B cell (primary cell): ENCODE measurements around the gene ZNG1B. TPM values are rescaled to one million over a fixed set of nuclear protein-coding genes. Genes with fewer than 3 reads are reported as not detected.
"Not testable (repeated sequence)": the region's sequence is repeated elsewhere in the genome, so short reads cannot be mapped to it uniquely, and the experiment has no call there.

Experiments
- ATAC-seq: fragments of 200-7000 bp; cut with Tn5 transposase; one replicate; pipeline ENCODE4 v1.10.0; 2021; ENCODE audit warnings: low read depth, mild to moderate bottlenecking, moderate number of reproducible peaks, moderate library complexity
- CTCF ChIA-PET: fragments of 350-600 bp; sonication (Branson Sonifier 250); formaldehyde crosslinking; loops from one replicate; lab custom pipeline; 2021; ENCODE audit warnings: antibody characterized with exemption, inconsistent platforms; lab: Charles Lee
- POLR2A ChIA-PET: fragments of 350-600 bp; sonication (Branson Sonifier 250); formaldehyde crosslinking; loops from one replicate; lab custom pipeline; 2021; ENCODE audit warnings: antibody characterized with exemption; lab: Charles Lee
- DNase-seq: peaks from one replicate; pipeline ENCODE4 v3.0.0; 2013
- H2AFZ ChIP-seq: 2 replicates; pipeline ENCODE4 v1.6.1; 2012; ENCODE audit warnings: mild to moderate bottlenecking, low read depth, low read length; ENCODE audit not compliant: insufficient read depth, poor library complexity, severe bottlenecking
- H3K27ac ChIP-seq, 2 donors: 1 replicate in 1 of 2; 2 replicates in 1 of 2; pipeline ENCODE4 v1.5.1; 2012 to 2013; ENCODE audit warnings: low read length in 2 of 2, mild to moderate bottlenecking in 2 of 2, moderate library complexity in 1 of 2
- H3K27me3 ChIP-seq, 4 experiments: fragments of 200-600 bp in 1 of 4; sonication (generic) in 1 of 4; replicated peaks in 1 of 4; 1 replicate in 2 of 4; 2 replicates in 2 of 4; pipeline versions ENCODE4 v1.6.1 to v1.7.0; 2013 to 2016; ENCODE audit warnings: low read length in 3 of 4, mild to moderate bottlenecking in 2 of 4, mixed read lengths in 1 of 4, moderate library complexity in 1 of 4; ENCODE audit not compliant: insufficient read depth in 4 of 4, control insufficient read depth in 3 of 4; ENCODE audit errors: control extremely low read depth in 1 of 4
- H3K36me3 ChIP-seq, 2 experiments: replicated peaks in 1 of 2; 1 replicate in 1 of 2; 2 replicates in 1 of 2; pipeline versions ENCODE4 v1.6.1 to v1.7.1; 2013; ENCODE audit warnings: low read length in 1 of 2; ENCODE audit not compliant: insufficient read depth in 2 of 2, control insufficient read depth in 1 of 2; ENCODE audit errors: control extremely low read depth in 1 of 2, extremely low read depth in 1 of 2
- H3K4me1 ChIP-seq, 2 donors: fragments of 200-600 bp in 1 of 2; sonication (generic) in 1 of 2; 1 replicate in 1 of 2; 2 replicates in 1 of 2; pipeline versions ENCODE4 v1.5.1 to v1.6.1; 2013 to 2017; ENCODE audit warnings: low read length in 2 of 2; ENCODE audit not compliant: control insufficient read depth in 2 of 2, insufficient read depth in 2 of 2
- H3K4me2 ChIP-seq: replicated peaks from 2 replicates; pipeline ENCODE3; 2012; ENCODE audit warnings: mild to moderate bottlenecking, low read depth, low read length; ENCODE audit not compliant: poor library complexity, severe bottlenecking
- H3K4me3 ChIP-seq, 5 experiments: fragments of 200-600 bp in 1 of 5; sonication (generic) in 1 of 5; 1 replicate in 3 of 5; 2 replicates in 2 of 5; pipeline versions ENCODE4 v1.5.1 to v1.7.0; 2011 to 2016; ENCODE audit warnings: low read length in 4 of 5, mild to moderate bottlenecking in 4 of 5, low read depth in 2 of 5, control low read depth in 1 of 5, moderate library complexity in 1 of 5; ENCODE audit not compliant: insufficient read depth in 1 of 5; ENCODE audit errors: control extremely low read depth in 1 of 5, extremely low read depth in 1 of 5
- H3K79me2 ChIP-seq: fragments of 200-600 bp; sonication (generic); one replicate; pipeline ENCODE4 v1.6.0; 2016; ENCODE audit warnings: low read length; ENCODE audit not compliant: control insufficient read depth, insufficient read depth
- H3K9ac ChIP-seq: fragments of 200-600 bp; sonication (generic); 2 replicates; pipeline ENCODE4 v1.6.1; 2017; ENCODE audit warnings: mild to moderate bottlenecking, low read length, moderate library complexity
- H3K9me3 ChIP-seq, 3 donors: one replicate each; pipeline versions ENCODE4 v1.6.1 to v1.7.1; 2013; ENCODE audit warnings: low read length in 2 of 3; ENCODE audit not compliant: control insufficient read depth in 2 of 3, insufficient read depth in 1 of 3; ENCODE audit errors: control extremely low read depth in 1 of 3
- H4K20me1 ChIP-seq: 2 replicates; pipeline ENCODE4 v1.6.0; 2012; ENCODE audit warnings: mild to moderate bottlenecking, low read length; ENCODE audit not compliant: insufficient read depth, control insufficient read depth, poor library complexity, severe bottlenecking
- H3K27ac Mint-ChIP-seq: one replicate; pipeline ENCODE4 v1.8.0; 2021; ENCODE audit warnings: mixed read lengths
- H3K27me3 Mint-ChIP-seq: one replicate; pipeline ENCODE4 v1.8.0; 2021; ENCODE audit warnings: mixed read lengths
- H3K4me1 Mint-ChIP-seq: one replicate; pipeline ENCODE4 v1.8.0; 2021; ENCODE audit warnings: mixed read lengths
- H3K4me3 Mint-ChIP-seq: one replicate; pipeline ENCODE4 v1.8.0; 2021; ENCODE audit warnings: mixed read lengths
- H3K9me3 Mint-ChIP-seq: one replicate; pipeline ENCODE4 v1.8.0; 2022; ENCODE audit warnings: mixed read lengths; ENCODE audit not compliant: insufficient read depth
- WGBS: methylation state at CpG from one replicate; pipeline ENCODE4 v1.1.5; 2013; ENCODE audit warnings: missing lambda C conversion rate; ENCODE audit not compliant: insufficient coverage; 5-methylcytosine and 5-hydroxymethylcytosine counted together
- intact Hi-C: fragments of 100-400 bp; cut with micrococcal nuclease; formaldehyde crosslinking; loops from one replicate; pipeline ENCODE4 v1.10.0; 2022
- polyA plus RNA-seq: library from polyadenylated mRNA; depleted of rRNA; stranded (reverse); fragments of >200 nt; gene quantifications from 2 replicates; pipeline ENCODE4 v1.2.3, GENCODE V29; 2012
- total RNA-seq, 2 donors: library from RNA; stranded (reverse); fragments of 120-200 nt in 1 of 2; gene quantifications; 1 replicate in 1 of 2; 2 replicates in 1 of 2; pipeline versions ENCODE4 v1.2.3 to v1.2.4, GENCODE V29; 2013 to 2022

Gene ZNG1B
- total and polyA plus RNA-seq, 2 donors (not counting 1 experiment from before 2014, with no cell fraction given): 24.5 to 46.8 TPM

- H4K20me1 ChIP-seq, H3K4me3 Mint-ChIP-seq, H3K36me3 ChIP-seq, H3K4me3 ChIP-seq, H3K9me3 ChIP-seq, H3K27me3 ChIP-seq, CTCF ChIA-PET, H2AFZ ChIP-seq, H3K9ac ChIP-seq, H3K79me2 ChIP-seq, POLR2A ChIA-PET, H3K9me3 Mint-ChIP-seq, H3K27me3 Mint-ChIP-seq, ATAC-seq, intact Hi-C loops, H3K4me1 Mint-ChIP-seq, H3K4me2 ChIP-seq: not testable (repeated sequence)
- DNase-seq: peak; percentile 57
- peak overlapping the region; percentile 41 for H3K27ac Mint-ChIP-seq
- H3K27ac ChIP-seq: peak overlapping the region; percentile 54 to 70
- no CpG with 5 or more reads among the region's 1 CpG for WGBS
- H3K4me1 ChIP-seq: peaks cover 6 to 16% of the 10 kb centered on the region in 2 donors
Observed at GRCh38 chr2:113431773-113432172, 5.7 kb upstream of the ZNG1B start.

GRCh38 chr2:113433468-113433867, 4.0 kb upstream of the ZNG1B start:
- H3K9ac ChIP-seq, H3K4me2 ChIP-seq, H2AFZ ChIP-seq, intact Hi-C loops, POLR2A ChIA-PET, H3K27me3 ChIP-seq, H3K4me3 ChIP-seq, ATAC-seq, H3K9me3 ChIP-seq, H4K20me1 ChIP-seq, DNase-seq, H3K79me2 ChIP-seq, H3K9me3 Mint-ChIP-seq, H3K36me3 ChIP-seq, CTCF ChIA-PET, H3K27ac ChIP-seq, H3K4me3 Mint-ChIP-seq, H3K27me3 Mint-ChIP-seq: not testable (repeated sequence)
- Mint-ChIP-seq H3K4me1 (peaks cover 12% of the 10 kb centered on the region), H3K27ac (peak overlapping the region; percentile 37)
- peaks cover 6 to 20% of the 10 kb centered on the region in 2 donors for H3K4me1 ChIP-seq

- H3K27ac ChIP-seq, intact Hi-C loops, H2AFZ ChIP-seq, ATAC-seq, H3K27me3 Mint-ChIP-seq, CTCF ChIA-PET, H3K4me1 ChIP-seq, H4K20me1 ChIP-seq, H3K9me3 ChIP-seq, DNase-seq, H3K79me2 ChIP-seq, H3K27me3 ChIP-seq, H3K27ac Mint-ChIP-seq, H3K4me3 ChIP-seq, H3K4me3 Mint-ChIP-seq, H3K36me3 ChIP-seq, H3K4me1 Mint-ChIP-seq, H3K9me3 Mint-ChIP-seq, POLR2A ChIA-PET, H3K9ac ChIP-seq, H3K4me2 ChIP-seq: not testable (repeated sequence)
Observed at GRCh38 chr2:113465770-113466169, 28.3 kb downstream of the ZNG1B start.

GRCh38 chr2:113476688-113477368, 39.3 kb downstream of the ZNG1B start:
- H3K27ac Mint-ChIP-seq, H3K4me3 Mint-ChIP-seq, H3K9me3 ChIP-seq, intact Hi-C loops, POLR2A ChIA-PET, H3K9ac ChIP-seq, H4K20me1 ChIP-seq, H3K4me1 ChIP-seq, H3K4me1 Mint-ChIP-seq, CTCF ChIA-PET, H3K27me3 Mint-ChIP-seq, H3K4me3 ChIP-seq, H3K4me2 ChIP-seq, H3K27me3 ChIP-seq, ATAC-seq, H2AFZ ChIP-seq, DNase-seq, H3K79me2 ChIP-seq, H3K36me3 ChIP-seq, H3K9me3 Mint-ChIP-seq, H3K27ac ChIP-seq: not testable (repeated sequence)
- 100% methylated on average over 3 of the region's 24 CpGs for WGBS
